ENCODE data around the gene MNAT1. TPM values are rescaled to one million over a fixed set of nuclear protein-coding genes. Genes with fewer than 3 reads are reported as not detected.
"Not testable (repeated sequence)": the region's sequence is repeated elsewhere in the genome, so short reads cannot be mapped to it uniquely, and the experiment has no call there.

The MNAT1 gene
- total and polyA plus RNA-seq, 2 donors: 24.6 to 109 TPM

- Histone ChIP-seq H3K27ac (ENCODE audit: low read depth) (no peak overlapping the region), H3K36me3 (ENCODE audit: insufficient read depth) (peaks cover 1% of the 10 kb centered on the region), H3K4me3 (ENCODE audit: low read depth, low read length) (peak overlapping the region; percentile 78), H3K4me1 (ENCODE audit: insufficient read depth) (no peaks in the 10 kb centered on the region)
- DNase-seq (ENCODE audit: extremely low spot score): no peak
- WGBS: under 1% methylated on average over 60 of the region's 60 CpGs
Observed at GRCh38 chr14:60722357-60723115, 12.0 kb upstream of the MNAT1 start.

DNA sequence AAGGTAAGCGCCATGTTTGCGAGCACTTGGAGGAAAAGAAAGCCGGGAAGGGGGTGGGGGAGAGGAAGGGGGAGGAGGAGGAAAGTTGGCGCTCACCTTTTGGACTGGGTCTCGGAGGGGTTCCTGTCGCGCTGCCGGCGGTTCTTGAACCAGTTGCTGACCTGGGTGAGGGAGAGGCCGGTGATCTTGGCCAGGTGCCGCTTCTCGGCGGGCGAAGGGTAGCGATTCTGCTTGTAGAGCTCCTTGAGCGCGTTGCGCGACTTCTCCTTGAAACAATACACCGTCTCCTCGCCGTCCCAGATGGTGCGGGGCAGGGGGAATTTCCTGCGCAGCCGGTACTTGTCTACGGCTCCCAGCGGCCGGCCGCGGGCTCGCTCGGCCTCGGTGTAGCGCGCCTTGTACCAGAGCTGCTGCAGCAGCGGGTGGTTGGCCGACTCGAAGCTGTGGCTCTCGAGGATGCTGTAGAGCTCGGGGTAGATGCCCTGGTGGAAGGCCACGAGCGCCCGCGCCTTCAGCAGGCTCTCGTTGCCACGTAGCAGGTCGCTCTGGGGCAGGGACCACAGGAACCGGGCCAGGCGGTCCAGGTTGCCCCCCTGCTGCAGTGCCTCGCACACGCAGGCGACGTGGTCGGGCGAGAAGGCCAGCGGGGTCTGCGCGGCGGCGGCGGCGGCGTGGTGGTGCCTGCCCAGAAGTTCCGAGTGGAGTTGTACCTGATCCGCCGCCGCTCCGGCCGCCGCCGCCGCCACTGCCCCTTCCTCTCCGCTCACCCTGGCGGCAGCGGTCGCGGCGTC lies 11.2 kb upstream of the MNAT1 start:
- under 1% methylated on average over 75 of the region's 78 CpGs for WGBS
- Histone ChIP-seq H3K4me3 (ENCODE audit: low read depth, low read length) (peak overlapping the region; percentile 78), H3K27ac (ENCODE audit: low read depth) (peak overlapping the region; percentile 55), H3K4me1 (ENCODE audit: insufficient read depth) (no peaks in the 10 kb centered on the region), H3K36me3 (ENCODE audit: insufficient read depth) (no peaks in the 10 kb centered on the region)
- DNase-seq (ENCODE audit: extremely low spot score): no peak

- peak within 1 kb of the TSS; percentile 55 for H3K27ac ChIP-seq (ENCODE audit: low read depth)
- peak; percentile 62 for DNase-seq (ENCODE audit: extremely low spot score)
- no peaks in the 10 kb centered on the region for H3K4me1 ChIP-seq (ENCODE audit: insufficient read depth)
- peak within 1 kb of the TSS; percentile 78 for H3K4me3 ChIP-seq (ENCODE audit: low read depth, low read length)
- H3K36me3 ChIP-seq (ENCODE audit: insufficient read depth): no peaks in the 10 kb centered on the region
- 3% methylated on average over 36 of the region's 36 CpGs for WGBS
Observed at GRCh38 chr14:60723907-60724618, 10.5 kb upstream of the MNAT1 start, which contains the start of gene SIX4. Gene SIX4 (minus strand): TSS chr14:60724351. CDS start chr14:60724074, 277 bp downstream.

DNA sequence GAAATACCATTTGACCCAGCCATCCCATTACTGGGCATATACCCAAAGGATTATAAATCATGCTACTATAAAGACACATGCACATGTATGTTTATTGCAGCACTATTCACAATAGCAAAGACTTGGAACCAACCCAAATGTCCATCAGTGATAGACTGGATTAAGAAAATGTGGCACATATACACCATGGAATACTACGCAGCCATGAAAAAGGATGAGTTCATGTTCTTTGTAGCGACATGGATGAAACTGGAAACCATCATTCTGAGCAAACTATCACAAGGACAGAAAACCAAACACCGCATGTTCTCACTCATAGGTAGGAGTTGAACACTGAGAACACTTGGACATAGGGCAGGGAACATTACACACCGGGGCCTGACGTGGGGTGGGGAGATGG lies 3.3 kb upstream of the MNAT1 start:
- H3K27ac ChIP-seq (ENCODE audit: low read depth); H3K4me1 ChIP-seq (ENCODE audit: insufficient read depth); H3K4me3 ChIP-seq (ENCODE audit: low read depth, low read length); DNase-seq (ENCODE audit: extremely low spot score); H3K36me3 ChIP-seq (ENCODE audit: insufficient read depth): not testable (repeated sequence)
- WGBS: 96% methylated on average over 5 of the region's 5 CpGs

GRCh38 chr14:60732840-60733483 lies 1.6 kb upstream of the MNAT1 start:
- H3K4me1 ChIP-seq (ENCODE audit: insufficient read depth): no peaks in the 10 kb centered on the region
- no peak overlapping the region for H3K4me3 ChIP-seq (ENCODE audit: low read depth, low read length)
- no peaks in the 10 kb centered on the region for H3K36me3 ChIP-seq (ENCODE audit: insufficient read depth)
- no peak for DNase-seq (ENCODE audit: extremely low spot score)
- 65% methylated on average over 4 of the region's 4 CpGs for WGBS
- no peak overlapping the region for H3K27ac ChIP-seq (ENCODE audit: low read depth)

- WGBS: 11% methylated on average over 5 of the region's 5 CpGs
- Histone ChIP-seq H3K27ac (ENCODE audit: low read depth) (no peak overlapping the region), H3K4me1 (ENCODE audit: insufficient read depth) (no peaks in the 10 kb centered on the region)
Observed at GRCh38 chr14:60735416-60735815, 855 bp downstream of the MNAT1 start.

DNA sequence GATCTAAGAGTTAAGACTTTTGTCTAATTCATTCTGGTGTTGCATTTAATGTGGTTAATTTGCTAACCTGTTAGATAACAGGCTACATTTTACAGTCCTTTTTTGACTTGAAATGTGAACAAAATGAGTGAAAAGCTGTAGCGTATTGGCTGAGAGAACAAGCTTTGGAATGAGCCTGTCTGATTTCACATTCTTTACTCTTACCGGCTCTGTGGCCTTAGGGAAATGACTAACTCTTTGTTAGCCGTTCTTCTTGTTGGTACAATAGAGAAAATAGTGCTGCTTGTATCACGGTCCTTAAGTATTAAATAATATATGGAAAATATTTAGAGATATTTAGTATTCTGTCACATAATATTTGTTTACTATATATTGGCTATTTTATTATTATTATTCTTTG lies 1.9 kb downstream of the MNAT1 start:
- no peak for DNase-seq (ENCODE audit: extremely low spot score)
- Histone ChIP-seq H3K27ac (ENCODE audit: low read depth) (no peak overlapping the region), H3K36me3 (ENCODE audit: insufficient read depth) (no peaks in the 10 kb centered on the region), H3K4me1 (ENCODE audit: insufficient read depth) (no peaks in the 10 kb centered on the region), H3K4me3 (ENCODE audit: low read depth, low read length) (no peak overlapping the region)
- 30% methylated on average over 4 of the region's 4 CpGs for WGBS

More at GRCh38 chr14:60735416-60735815, 855 bp downstream of the MNAT1 start:
- no peaks in the 10 kb centered on the region for H3K36me3 ChIP-seq (ENCODE audit: insufficient read depth)
- no peak for DNase-seq (ENCODE audit: extremely low spot score)
- H3K4me3 ChIP-seq (ENCODE audit: low read depth, low read length): peak overlapping the region; percentile 64

DNA sequence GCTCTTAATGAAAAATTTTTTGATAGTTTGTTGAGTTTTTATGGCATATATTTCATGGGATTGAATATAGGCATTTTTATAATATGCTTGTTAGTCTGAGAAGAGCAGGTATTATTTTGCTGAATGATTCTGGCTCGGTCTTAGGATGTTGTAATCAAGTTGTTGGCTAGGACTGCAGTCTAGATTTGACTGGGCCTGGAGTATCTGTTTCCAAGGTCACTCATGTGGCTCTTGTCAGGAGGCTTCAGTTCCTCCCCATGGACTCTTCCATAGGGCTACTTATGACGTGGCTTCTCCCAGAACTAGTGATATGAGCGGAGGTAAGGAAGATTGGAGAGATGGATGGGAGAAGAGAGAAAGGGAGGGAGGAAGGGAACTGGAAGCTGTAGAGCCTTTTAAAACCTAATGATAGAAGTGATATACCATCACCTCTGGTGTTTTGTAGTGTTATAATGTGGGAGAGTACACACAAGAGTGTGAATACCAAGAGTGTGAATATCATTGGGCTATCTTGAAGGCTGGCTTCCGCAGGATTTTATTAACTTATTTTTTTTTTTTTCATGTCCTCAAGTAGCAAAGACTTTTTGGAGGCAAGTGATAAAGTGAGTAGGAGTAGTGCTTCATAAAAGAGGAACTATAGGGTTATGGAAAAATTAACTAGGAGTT lies 4.4 kb downstream of the MNAT1 start:
- 81% methylated on average over 4 of the region's 4 CpGs for WGBS
- no peak overlapping the region for H3K27ac ChIP-seq (ENCODE audit: low read depth)
- H3K4me3 ChIP-seq (ENCODE audit: low read depth, low read length): no peak overlapping the region
- H3K4me1 ChIP-seq (ENCODE audit: insufficient read depth): no peaks in the 10 kb centered on the region
- H3K36me3 ChIP-seq (ENCODE audit: insufficient read depth): no peaks in the 10 kb centered on the region
- DNase-seq (ENCODE audit: extremely low spot score): no peak

DNA sequence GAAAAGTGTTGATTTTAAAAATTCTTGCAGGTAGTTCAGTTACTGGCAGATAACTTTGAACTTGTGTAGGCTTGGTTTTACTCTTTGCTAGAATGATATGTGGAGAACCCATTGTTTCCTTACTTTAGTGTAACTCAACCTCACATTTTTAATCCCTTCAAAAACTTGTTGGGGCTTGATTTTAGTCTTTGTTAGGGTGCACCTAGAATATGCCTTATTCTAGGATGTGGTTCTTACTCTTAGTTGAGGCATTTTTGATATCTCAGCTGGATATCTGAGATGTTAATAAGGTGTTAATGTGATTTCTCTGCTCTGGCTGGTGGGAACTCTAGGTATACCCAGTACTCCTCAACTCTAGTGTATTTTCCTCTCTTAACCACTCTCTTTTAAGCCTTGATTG lies 10.0 kb downstream of the MNAT1 start:
- no peaks in the 10 kb centered on the region for H3K4me1 ChIP-seq (ENCODE audit: insufficient read depth)
- DNase-seq (ENCODE audit: extremely low spot score): no peak
- no peak overlapping the region for H3K4me3 ChIP-seq (ENCODE audit: low read depth, low read length)
- H3K27ac ChIP-seq (ENCODE audit: low read depth): no peak overlapping the region
- peaks cover 1% of the 10 kb centered on the region for H3K36me3 ChIP-seq (ENCODE audit: insufficient read depth)

GRCh38 chr14:60753264-60754119 lies 18.9 kb downstream of the MNAT1 start:
- Histone ChIP-seq H3K4me1 (ENCODE audit: insufficient read depth) (no peaks in the 10 kb centered on the region), H3K27ac (ENCODE audit: low read depth) (no peak overlapping the region), H3K36me3 (ENCODE audit: insufficient read depth) (no peaks in the 10 kb centered on the region), H3K4me3 (ENCODE audit: low read depth, low read length) (no peak overlapping the region)
- WGBS: 89% methylated on average over 7 of the region's 7 CpGs
- DNase-seq (ENCODE audit: extremely low spot score): no peak

- 27% methylated on average over 1 of the region's 1 CpG for WGBS
- no peaks in the 10 kb centered on the region for H3K4me1 ChIP-seq (ENCODE audit: insufficient read depth)
- DNase-seq (ENCODE audit: extremely low spot score): no peak
- H3K27ac ChIP-seq (ENCODE audit: low read depth): no peak overlapping the region
- H3K36me3 ChIP-seq (ENCODE audit: insufficient read depth): no peaks in the 10 kb centered on the region
- no peak overlapping the region for H3K4me3 ChIP-seq (ENCODE audit: low read depth, low read length)
Observed at GRCh38 chr14:60756847-60757246, 22.3 kb downstream of the MNAT1 start.

DNA sequence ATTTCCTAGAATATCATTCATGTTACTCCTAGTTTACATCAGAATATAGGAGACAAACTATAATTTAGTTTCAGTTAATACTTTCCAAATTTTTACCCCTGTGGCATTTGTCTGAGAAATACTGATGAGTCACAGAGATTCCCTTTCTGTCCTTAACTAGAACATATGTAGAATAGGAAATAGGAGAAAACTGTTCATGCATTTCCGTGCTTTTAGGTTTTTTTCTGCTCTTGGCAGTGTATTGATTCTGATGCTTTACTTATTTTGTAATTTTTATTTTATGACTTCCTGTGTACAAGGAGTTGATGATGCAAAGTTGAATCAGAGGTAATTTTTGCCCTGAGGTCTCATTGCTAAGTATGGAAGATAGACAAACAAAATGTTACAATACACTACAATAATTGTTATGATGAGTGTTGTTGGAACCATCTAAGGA lies 23.0 kb downstream of the MNAT1 start:
- WGBS: 71% methylated on average over 1 of the region's 1 CpG
- no peak for DNase-seq (ENCODE audit: extremely low spot score)

More for the DNA sequence above, 23.0 kb downstream of the MNAT1 start:
- Histone ChIP-seq H3K36me3 (ENCODE audit: insufficient read depth) (no peaks in the 10 kb centered on the region), H3K27ac (ENCODE audit: low read depth) (no peak overlapping the region), H3K4me3 (ENCODE audit: low read depth, low read length) (no peak overlapping the region), H3K4me1 (ENCODE audit: insufficient read depth) (no peaks in the 10 kb centered on the region)

Measured in urinary bladder (tissue), 4 donors.